Activated naive CD4-positive, alpha-beta T cell treated with Interleukin-2 at 50 U/mL for 16 hours (primary cell): ENCODE measurements around the gene TERC.
A peak's percentile ranks its signal among the peaks of the same experiment; 100 is the strongest.

ENCODE experiments used
- DNase-seq: peaks from one replicate; pipeline ENCODE4 v3.0.0-alpha.2; 2020

The TERC gene

DNA sequence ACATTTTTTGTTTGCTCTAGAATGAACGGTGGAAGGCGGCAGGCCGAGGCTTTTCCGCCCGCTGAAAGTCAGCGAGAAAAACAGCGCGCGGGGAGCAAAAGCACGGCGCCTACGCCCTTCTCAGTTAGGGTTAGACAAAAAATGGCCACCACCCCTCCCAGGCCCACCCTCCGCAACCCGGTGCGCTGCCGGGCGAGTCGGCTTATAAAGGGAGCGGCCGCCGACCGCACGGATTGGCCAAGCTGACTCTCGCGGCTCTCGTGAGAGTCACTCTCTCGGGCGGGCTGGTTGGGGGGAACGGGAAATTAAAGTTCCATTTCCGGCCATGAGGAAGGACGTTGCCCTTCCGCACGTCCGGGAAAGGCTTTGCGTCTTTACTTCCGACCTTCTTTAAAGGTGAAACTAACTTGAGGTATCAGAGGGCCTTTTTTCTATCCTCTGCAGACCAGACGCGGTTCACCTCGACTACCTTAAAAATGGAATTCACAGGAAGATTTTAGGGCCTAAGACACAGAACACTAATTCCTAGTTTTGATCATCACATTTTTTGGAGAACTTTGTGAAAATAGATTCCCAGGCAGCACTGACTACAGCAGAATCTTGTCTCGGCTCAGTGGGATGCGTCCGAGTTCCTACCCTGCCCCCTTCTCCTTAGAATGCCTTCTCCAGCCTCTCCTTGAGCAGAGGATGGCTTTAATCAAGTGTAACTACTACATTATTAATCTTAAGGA lies at the start of gene TERC:
Gene TERC, minus strand, starts transcription at position 179 of the 731 bp plus-strand sequence.
- DNase-seq, result peak; percentile 91

DNA sequence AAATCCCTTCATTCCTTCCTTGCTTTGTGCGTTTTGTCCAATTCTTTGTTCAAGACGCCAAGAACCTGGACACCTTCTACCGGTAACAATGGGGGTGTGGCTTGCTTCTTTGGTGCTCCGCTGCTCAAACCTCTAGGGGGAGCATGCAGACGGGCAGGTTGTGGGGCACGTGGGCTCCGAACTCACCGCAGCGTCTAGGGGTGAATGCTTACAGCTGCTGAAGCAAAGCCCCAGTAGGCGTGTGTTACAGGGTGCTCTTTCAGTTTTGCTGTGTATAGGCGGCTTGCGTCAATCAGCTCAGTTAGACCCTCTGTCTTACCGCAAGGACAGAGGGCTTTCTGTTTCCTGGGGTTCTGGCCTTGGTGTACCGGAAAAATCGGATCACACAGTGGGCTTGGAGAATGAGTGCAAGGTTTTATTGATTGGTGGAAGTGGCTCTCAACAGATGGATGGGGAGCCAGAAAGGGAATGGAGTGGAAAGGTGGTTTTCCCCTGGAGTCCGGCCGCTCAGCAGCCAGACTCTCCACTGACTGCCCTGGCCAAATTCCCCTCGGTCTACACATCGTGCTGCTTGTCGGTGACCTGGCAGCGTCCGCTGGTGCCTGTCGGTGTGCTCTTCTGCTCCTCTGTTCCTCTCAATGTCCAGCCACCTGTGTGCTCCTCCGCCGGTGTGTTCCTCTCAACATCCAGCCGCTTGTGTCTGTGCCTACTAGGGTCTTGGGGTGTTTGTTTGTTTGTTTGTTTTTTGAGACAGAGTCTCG lies 49.1 kb upstream of the TERC start:
- peak; percentile 79 for DNase-seq

DNA sequence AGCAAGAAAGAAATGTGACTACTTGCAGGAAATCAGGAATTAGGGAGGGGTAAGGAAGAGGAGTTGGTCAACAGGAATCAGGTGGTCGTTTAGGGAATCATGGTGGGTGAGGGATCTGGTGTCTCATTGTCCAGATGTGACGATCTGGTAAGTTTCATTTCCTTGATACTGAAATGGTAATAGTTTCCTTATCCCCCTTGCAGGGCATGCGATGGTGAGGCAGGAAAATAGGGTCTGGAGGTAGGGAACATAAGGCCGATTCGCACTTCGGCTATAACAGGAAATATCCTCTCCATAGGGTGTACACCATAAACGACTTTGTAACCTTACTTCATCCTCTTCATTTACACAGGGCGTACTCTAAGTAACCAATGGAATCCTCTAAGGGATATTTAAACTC lies 48.4 kb upstream of the TERC start:
- DNase-seq, result no peak

DNA sequence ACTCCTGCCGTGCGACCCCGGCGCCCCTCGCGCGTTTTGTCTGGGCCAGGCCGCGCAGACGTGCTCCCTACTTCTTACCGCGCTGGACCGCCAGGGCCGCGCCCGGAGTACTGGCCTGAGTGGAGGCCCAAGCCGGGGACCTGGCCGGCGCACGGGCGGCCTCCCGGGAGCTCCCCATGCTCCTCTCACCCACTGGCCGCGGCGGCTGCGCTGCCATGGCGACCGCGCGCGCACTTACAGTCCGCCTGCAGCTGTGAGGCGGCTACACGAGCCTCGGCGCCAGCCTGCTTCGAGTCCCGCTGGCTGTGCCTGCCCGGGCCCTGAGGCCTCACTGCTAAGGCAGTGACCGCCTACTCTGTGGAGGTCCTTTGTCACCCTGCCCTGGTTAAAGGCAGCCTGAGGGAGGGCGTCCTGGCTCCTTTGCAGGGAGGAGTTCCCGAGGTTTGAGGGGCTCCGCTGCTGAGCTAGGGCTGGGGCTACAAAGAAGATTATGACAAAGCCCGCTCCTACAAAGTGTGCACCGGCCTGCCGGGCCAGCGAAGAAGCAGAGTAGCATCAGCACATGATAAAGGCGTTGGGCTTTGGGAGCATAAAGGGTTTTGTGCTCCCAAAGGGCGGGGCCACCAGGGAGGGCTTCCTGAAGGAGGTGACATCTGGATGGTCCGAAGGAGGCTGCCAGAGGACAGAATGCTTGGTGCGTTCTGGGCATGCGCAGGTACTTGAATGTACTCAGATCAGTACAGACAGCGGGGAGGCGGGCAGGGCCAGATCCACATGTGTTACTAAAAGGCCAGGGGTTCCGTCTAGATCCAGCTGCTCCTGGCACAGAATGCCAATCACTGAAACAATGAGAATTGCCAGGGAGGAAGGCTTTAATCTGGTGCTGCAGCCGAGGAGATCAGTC lies 47.7 kb upstream of the TERC start, which contains the start of the genes LRRC34 and LRRIQ4:
Gene LRRC34, minus strand, starts transcription at position 573 of the 904 bp plus-strand sequence. Its CDS starts 356 bp downstream, at position 217.
Gene LRRIQ4, plus strand, starts transcription at position 539 of the 904 bp plus-strand sequence. CDS start 9,052 bp downstream, outside the sequence.
- DNase-seq, result peak; percentile 69

DNA sequence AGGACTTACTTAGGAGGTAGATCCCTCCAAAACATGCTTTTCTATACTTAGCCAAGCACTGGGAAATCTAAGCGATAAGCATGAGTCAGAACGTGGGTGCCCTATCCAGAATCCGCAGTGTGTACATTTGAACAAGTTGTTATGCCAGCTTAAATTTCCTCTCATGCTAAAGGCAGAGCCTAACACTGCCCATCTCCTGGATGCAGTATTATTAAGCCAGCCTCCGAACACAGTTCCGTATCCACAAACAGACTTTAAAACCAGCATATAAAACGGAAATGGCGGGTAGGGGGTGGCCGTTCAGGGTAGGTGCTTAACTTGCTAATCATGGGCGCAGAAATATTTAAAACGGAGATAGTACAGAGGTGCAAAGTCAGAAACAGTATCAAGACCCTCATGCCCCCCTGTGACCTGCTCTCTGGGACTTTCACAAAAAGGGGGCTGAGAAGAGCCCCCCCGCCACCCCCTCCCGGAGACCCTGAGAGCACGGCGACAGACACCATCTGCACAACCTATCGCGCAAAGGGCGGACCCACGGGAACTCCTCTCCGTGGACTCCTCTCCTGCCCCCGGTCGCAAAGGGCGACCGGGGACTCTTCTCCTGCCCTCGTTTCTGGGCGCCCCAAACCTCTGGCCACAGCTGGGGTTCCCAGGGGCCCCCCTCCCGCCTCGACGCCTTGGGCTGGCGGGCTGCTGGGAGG lies 46.9 kb upstream of the TERC start:
- peak; percentile 6 for DNase-seq

DNA sequence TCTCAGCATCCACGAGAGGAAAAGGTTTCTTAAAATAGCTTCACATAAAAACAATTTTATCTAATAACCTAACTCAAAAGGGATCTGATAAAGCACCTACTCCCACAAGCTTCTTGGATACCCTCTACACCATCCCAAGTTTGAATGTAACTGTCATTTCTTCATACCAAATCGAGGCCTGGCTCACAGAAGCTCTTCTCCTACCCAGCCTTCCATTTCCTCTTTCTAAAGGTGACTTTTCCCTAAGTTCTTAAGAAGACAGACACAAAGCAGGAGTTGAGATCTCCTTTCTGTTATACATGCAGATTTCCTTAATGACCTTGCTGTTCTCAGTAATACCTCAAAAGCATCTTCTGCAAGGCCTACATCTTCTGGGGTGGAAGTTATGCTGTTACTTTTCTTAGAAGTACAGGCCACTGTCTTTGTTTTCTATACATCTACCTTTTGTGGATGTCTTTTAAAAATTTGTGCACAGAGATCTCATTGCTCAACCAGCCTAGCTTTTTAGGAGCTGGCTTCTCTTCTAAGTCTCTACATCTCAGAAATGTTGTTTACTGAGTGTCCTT lies 44.5 kb upstream of the TERC start:
- no peak for DNase-seq

DNA sequence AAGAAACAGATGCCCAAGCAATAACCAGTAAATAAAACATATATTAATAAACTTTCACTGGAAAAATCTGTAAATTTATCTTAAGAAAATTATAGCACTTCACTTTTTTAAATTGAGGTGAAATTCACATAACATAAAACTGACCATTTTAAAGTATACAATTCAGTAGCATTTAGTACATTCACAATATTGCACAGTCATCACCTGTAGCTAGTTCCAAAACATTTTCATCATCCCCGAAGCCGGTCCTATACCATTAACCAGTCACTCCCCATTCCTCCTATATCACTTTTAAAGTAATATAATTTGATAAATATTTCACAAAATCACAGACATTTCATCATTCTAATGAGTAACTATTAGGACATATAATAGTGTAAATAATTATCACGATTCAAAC lies 39.8 kb upstream of the TERC start:
- no peak for DNase-seq

DNA sequence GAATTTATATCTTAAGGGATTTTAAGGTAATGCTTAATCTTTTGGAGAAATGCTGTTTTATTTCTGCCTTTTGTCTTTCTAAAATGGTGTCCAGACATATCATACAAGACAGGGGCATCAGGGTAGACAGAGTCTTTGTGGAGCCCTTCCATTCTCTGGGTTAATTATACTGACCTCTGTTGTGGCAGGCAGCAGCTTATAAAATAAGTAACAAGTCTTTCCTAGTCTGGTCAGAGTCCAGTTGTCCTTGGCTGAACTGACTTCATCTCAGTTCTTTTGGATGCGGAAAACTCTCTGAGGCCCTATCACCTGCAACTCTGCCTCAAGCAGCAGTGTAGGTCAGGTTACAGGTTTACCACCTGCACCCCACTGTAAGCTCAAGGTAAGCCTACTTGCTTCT lies 27.5 kb upstream of the TERC start:
- no peak for DNase-seq

DNA sequence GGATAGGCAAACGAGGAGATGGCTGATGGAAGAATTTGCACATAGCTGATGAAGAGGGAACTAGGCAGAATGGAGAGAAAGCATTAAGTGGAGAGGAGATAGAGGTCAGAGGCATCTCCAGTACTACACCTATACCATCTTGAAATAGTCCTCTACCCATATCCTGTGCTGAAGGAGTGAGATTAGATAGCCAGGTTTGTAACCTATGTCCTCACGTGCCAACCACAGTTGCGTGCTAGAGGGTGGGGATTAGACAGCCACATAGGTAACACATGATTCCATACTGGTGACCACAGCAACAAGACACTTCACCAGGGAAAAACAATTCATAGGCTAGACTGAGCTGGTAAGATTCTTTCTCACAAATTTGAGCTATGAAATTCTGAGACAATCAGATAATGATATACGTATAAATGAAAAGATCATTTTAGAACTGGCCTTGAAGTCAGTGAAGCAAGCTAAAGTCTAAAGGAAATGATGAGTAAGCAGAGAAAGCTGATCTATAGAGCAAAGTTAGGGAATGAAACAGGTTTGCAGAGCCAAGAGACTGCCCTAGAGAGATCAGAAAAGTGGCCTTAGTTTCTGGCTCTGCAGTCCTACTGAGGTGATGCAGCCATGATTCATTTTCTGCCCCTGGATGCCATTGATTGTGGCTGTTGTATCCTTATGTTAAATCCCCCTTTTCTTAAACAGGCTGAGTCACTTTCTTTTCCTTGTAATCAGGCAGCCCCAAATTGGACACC lies 26.0 kb upstream of the TERC start:
- DNase-seq, result no peak

DNA sequence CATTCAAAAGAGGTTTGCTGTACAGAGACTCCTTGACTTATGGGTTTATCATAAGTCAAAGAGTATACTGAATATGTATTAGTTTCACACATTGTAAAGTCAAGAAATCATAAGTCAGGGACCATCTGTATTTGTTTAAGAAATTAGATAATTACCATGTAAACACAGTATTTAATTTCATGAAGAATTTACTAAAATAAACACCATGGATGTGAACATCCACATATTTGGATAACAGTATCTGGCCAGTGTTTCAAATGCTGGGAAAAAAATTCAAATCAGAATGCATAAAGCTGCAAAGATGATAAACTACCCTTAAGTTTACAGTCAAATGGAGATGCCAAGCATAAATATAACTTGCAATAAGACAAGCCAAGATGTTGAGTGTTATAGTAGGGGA lies 25.4 kb upstream of the TERC start:
- no peak for DNase-seq

DNA sequence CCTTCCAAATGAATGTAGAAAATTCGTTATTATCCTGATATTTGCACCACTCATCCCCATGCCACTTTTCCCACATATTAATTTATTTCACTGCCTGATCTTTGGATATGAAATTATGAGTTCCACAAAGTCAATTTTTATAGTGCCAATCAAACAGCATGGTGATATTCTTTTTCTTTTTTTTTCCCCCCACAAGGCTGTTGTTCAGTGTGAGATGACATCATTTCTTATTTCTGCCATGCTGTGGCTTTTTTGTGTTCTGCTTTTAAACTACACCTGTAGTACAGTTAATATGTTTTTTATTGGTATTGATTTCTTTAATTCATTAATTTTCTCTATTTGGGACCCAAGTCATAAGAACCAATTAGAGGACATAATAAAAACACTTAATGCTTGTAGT lies 22.9 kb upstream of the TERC start:
- no peak for DNase-seq

DNA sequence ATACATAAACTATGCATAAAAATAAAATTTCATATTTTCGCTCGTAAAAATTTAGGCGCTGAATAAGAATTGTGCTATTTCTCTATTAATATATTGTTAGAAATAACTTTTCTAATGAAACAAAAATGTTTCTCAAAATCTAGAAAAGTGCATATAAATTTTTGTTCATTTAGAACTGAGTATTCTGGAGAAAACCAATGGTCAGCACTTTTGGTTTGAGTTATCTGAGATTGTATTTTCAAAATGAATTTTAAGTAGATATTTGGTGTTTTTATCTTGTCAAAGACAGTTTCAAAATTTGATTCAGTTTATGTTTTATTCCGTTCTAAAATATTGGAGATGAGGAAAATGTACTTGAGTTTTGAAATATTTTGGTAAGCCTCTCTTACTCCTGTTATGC lies 22.3 kb upstream of the TERC start:
- no peak for DNase-seq

DNA sequence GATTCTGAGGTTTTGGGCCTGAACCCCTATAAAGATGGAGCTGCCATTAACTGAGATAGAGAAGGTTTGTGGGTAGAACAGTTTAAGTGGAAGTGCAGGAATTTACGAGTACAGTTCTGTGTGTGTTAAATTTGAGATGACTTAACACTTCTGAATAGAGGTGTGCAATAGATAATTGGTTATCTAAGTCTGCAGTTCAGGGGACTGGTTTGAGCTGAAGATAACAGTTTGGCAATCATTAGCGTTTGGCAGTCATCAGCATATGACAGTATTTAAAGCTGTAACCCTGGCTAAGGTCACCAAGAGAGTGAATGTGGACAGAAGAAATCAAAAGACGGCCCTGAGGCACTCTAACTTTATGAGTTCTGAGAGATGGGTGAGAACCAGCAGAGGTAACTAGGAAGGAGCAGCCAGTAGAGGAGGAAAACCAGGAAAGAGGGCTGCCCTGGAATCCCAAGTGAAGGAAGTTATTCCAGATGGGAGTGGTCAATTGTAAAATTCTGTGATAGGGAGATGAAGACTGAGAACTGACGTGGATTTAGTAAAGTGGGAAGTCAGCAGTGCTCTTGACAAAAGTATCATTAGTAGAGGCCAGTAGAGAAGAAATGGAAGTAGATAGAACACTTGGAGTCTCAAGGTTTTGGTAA lies 16.5 kb upstream of the TERC start:
- no peak for DNase-seq

DNA sequence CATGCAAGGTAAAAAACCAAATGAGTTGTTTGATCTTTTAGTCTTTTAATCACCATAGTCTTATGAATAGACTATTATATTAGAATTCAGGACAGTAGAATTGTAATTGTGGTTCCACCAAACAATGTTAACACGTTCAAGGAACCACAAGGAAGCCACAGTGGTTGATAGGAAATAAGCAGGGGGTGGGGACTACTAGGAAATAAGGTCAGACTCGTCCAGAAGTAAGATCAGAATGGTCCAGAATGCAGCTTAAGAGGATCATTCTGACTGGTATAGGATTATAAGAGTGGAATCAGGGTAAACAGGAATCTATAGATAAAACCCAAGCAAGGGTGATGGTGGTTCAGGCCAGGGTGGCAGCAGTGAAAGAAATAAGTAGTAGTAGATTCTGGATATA lies 15.9 kb upstream of the TERC start:
- no peak for DNase-seq

DNA sequence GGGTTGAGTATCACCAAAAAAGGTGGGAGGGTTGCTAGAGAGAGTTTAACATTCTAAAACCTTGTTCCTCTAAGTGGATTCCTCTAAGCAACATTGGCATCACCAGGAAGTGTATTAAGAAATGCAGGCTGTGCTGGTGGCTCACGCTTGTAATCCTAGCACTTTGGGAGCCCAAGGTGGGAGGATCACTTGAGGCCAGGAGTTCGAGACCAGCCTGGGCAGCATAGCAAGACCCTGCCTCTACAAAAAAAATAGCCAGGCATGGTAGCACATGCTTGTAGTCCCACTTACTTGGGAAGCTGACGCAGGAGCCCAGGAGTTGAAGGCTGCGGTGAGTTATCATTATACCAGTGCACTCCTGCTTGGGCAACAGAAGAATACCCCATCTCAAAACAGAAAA lies 13.0 kb upstream of the TERC start:
- no peak for DNase-seq

DNA sequence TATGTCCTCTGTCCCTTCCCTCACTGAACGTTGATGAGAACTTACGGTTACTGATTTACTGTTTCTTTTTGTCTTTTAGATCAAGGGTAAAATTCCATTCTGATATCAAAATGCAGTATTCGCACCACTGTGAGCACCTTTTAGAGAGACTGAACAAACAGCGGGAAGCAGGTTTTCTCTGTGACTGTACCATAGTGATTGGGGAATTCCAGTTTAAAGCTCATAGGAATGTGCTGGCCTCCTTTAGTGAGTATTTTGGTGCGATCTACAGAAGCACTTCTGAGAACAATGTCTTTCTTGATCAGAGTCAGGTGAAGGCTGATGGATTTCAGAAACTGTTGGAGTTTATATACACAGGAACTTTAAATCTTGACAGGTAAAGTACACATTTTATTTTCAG lies 9.3 kb upstream of the TERC start:
- no peak for DNase-seq

DNA sequence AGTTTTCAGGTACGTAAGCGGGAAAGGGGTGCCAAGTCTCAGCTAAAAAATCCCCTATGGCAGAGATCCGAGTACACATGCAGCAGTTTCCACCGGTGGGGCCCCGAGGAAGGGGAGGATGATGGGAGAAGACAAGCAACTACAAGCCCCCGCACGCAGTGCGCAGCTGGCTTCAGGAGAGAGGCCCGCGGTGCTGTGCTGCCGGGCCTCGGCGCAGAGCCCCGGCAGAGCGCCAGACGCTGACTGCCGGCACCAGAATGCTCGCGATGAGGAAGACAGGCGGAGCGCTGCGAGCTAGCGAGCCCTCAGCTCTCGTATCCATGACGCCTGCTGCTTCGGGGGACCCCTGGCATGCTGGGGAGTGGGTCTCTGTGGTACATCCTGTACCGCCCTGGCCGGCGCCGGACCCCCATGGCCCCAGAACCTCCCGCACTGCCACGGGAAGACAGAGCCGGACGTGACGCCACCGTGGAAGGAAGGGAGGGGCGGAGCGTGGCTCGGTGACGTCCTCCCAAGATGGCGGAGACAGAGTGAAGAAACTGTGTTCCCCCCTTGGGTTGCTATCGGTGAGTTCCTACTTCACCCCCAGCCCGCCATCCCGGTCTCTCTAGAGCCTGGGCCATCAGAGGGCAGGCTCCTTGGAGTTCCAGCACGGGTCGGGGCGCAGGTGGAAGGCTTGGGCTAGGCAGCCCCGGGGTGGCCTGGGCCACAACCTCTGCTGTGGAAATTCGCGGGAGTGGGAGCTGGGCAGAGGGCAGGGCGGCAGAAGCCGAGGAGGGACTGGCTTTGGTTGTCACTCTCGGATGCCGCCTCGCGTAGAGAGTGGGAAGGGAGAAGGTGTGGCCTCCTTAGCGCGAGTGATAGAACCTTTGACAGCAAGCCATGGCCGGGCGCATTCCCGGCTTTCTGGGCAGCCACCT lies 8.3 kb upstream of the TERC start, which contains the start of gene MYNN:
Gene MYNN, plus strand, starts transcription at position 500 of the 920 bp plus-strand sequence. CDS start 900 bp downstream, outside the sequence.
- peak; percentile 93 for DNase-seq

DNA sequence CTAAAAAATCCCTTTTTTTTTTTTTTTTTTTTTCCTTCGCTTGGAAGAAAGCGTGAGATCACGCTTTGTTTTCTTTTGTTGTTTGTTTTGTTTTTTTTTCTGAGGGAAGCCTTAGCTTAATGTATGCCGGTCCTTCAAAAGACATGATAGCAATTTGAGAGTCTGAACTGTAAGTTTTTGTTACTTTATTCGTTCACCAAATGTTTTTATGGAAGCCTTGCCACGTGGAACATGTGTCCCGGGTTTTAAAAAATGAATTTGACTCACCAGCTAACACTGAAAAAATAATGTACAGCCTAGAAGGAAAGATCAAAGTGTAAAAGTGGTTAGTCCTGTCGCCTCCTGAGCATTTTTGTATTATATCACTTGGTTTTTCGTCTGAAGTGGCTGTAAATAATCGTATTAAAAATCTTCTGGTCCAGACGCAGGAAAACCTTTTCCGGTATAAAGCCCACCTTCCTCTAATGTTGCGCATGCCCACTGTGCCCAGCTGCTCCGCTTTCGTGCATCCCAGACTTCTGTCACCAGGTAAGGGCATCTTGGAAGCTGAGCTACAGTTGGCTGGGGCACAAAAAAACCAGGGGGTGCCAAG lies 7.5 kb upstream of the TERC start:
- no peak for DNase-seq
